ENCODE data around the gene TFCP2L1.
"Not testable (repeated sequence)": the region's sequence is repeated elsewhere in the genome, so short reads cannot be mapped to it uniquely, and the experiment has no call there.

- TF ChIP-seq POLR2A, CTCF (IDR thresholded peaks at IDR 0.05): not testable (repeated sequence)
Measured at GRCh38 chr2:121269436-121269835, 15.6 kb downstream of the TFCP2L1 start.
